SW 1271 (cell line): ENCODE measurements around the gene JUN.

Experiments
- DNase-seq, 2 experiments: peaks; one replicate each; lab custom pipeline; 2025; lab: John Stamatoyannopoulos, UW

The JUN gene

GRCh38 chr1:58762806-58763205 lies 21.0 kb downstream of the JUN start:
- DNase-seq: no peak

- peak; percentile 69 to 90 for DNase-seq
These were observed 28.4 kb downstream of the JUN start for GRCh38 chr1:58755468-58755872.

- no peak for DNase-seq
These were observed 29.0 kb downstream of the JUN start for GRCh38 chr1:58754683-58755467.

GRCh38 chr1:58754073-58754613 lies 29.7 kb downstream of the JUN start:
- DNase-seq: peak in 1 of 2 experiments; percentile 8

DNA sequence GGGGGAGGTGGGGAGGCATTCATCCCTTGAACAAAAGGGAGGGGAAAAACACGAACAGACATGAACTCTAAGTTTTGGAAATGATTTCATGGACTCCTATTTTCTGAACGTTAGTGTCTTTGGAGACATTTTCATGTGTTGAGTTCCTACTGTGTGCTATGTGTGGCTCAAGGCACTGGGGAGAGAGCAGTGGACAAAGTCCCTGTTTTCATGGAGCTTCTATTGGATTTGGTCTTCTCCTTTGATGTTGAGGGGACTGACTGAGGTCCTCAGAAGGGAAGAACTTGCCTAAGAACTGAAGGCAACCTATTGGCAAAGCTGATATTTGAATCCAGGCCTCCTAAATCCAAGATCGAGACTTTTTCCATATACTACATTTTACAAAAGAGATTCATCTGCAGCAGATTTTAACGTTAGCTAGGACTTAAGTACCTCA lies 30.4 kb downstream of the JUN start:
- no peak for DNase-seq

- DNase-seq: no peak
These were observed 34.2 kb downstream of the JUN start for GRCh38 chr1:58749646-58750045.

DNA sequence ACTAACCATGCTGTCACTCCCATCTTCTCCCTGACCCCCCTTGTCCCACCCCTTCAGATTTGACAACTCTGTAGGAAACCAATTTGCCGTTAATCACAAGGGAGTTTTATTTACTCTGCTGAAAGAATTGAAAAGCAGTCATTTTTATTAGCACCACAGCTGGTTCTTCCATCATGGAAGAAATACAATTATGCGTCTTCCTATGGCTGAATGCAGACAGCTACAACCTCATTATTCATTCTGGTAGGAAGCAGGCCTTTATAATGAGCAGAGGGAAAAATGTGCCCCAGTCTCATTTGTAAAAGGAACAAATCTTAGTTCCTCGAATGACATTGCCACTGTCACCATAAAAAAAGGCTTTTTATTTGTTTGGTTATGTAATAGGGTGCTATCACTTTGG lies 35.2 kb downstream of the JUN start:
- no peak for DNase-seq

- no peak for DNase-seq
These were observed 37.1 kb downstream of the JUN start for GRCh38 chr1:58746757-58747156.

DNA sequence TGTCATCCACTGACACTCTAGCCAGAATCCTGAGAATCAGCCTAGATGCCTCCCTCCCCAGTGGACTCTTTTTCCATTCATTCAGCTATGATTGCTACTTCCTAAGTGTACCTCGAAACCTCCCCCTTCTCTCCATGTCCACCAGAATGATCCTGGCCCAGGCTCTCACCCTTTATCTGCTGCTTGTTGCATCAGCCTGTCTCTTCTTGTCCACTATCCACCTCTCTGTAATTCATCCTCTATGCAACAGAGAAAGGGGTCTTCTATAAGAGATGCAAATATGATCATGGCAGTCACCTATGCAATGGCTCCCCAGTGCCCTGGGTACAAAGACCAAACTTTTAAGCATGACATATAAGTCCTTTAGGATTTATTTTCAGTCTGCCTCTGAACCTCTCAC lies 37.7 kb downstream of the JUN start:
- no peak for DNase-seq

- no peak for DNase-seq
These were observed 38.2 kb downstream of the JUN start for GRCh38 chr1:58745666-58746065.

DNA sequence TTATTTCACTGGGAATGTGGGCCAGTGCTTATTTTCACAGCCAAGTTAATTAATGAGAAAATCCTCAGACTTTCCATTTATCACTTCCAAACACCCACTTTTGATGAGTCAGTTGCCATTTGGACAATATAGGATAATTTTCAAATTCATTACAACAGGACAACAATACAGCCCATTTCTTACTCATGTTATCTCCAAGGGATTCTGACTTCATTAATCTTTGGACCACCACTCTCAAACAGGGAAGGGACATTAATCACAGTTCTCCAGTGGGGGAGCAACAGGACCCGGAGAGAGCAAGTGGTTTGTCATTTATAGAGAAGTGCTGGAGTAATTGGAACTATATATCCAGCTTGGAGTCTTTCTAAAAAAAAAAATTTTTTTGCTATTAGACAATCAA lies 38.7 kb downstream of the JUN start:
- no peak for DNase-seq

DNA sequence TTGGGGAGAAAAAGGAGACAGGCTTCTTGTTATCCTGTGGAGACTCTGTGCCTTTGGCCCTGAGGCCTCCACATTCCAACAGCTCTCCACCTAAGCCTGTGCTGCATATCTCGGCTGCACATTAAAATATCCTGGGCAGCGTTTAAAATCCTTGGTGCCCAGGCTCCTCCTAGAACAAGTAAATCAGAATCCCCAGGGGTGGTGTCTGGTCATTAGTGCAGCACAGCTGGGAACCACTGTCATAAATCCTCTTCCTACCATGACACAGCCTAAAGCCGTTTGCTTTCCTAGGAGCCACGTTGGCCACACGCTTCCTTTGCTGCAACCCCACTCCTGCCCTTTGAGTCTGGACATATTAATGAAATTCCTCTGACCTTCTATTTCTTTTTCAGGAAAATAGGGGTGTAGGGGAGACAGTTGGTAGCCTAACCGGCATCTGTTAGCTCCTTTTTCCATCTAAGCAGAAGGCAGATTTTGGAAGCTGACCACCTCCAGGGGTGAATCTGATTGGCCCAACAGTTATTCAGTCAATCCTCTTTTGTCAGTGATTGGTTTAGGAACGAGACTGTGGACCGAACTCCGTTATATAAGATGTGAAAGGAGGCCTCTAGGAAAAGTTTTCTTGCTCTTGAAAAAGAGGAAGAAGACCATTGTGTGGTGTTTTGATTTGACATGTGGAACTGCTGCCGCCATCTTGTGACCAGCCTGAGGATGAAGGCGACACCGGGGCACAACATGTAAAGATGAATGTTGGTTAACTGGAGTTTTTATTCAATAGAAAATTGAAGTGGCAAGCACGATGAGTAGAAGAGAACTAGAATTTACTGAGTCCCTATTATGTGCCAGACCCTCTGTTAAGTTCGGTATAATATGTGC lies 41.9 kb downstream of the JUN start:
- no peak for DNase-seq

GRCh38 chr1:58739856-58740466 lies 43.9 kb downstream of the JUN start:
- DNase-seq: peak in 1 of 2 experiments; percentile 67

DNA sequence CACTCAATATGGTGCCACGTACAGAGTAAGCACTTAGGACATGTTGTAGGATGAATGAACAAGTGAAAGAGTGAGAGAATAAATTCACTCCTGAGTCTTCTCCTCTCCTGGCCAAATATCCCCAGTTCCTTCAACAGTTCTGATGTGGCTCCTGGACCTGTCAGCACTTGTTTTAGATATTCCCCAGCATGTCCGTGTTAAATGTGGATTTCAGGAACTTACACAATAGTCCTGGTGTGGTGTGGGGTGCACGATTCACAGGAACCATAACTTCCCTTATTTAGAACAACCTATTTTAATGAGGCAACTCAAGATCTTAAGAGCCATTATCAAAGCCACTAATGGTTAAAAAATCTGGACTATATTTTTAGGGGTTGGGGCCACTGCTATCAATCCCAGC lies 45.0 kb downstream of the JUN start:
- no peak for DNase-seq

- DNase-seq: no peak
These were observed 48.3 kb downstream of the JUN start for GRCh38 chr1:58735586-58735985.

- DNase-seq: no peak
These were observed 49.2 kb downstream of the JUN start for GRCh38 chr1:58734630-58735029.

- no peak for DNase-seq
These were observed 51.6 kb downstream of the JUN start for GRCh38 chr1:58732087-58732775.
